GM10847 (cell line): ENCODE data around the gene VILL.

Experiments
- POLR2A ChIP-seq: IDR thresholded peaks from 2 replicates; pipeline ENCODE4 v1.6.1; 2011; ENCODE audit not compliant: insufficient read length; ENCODE audit errors: extremely low read depth

VILL gene

GRCh38 chr3:37974121-37975083 lies 16.2 kb upstream of the VILL start:
- no peak for TF ChIP-seq POLR2A

GRCh38 chr3:37979541-37980461 lies 10.8 kb upstream of the VILL start:
- TF ChIP-seq POLR2A = no peak

- TF ChIP-seq POLR2A = no peak
Measured at GRCh38 chr3:37980462-37981347, 9.9 kb upstream of the VILL start.

GRCh38 chr3:37981348-37981664 lies 9.3 kb upstream of the VILL start:
- TF ChIP-seq POLR2A = no peak

- no peak for TF ChIP-seq POLR2A
Measured at GRCh38 chr3:37982331-37982730, 8.3 kb upstream of the VILL start.

- TF ChIP-seq POLR2A = no peak
Measured at GRCh38 chr3:37984051-37984450, 6.5 kb upstream of the VILL start.

GRCh38 chr3:37984596-37984995 lies 6.0 kb upstream of the VILL start:
- TF ChIP-seq POLR2A = no peak

GRCh38 chr3:37985637-37986320 lies 4.8 kb upstream of the VILL start:
- TF ChIP-seq POLR2A = no peak

- TF ChIP-seq POLR2A = no peak
Measured at GRCh38 chr3:37986479-37987314, 3.9 kb upstream of the VILL start.

- no peak for TF ChIP-seq POLR2A
Measured at GRCh38 chr3:37987315-37987697, 3.3 kb upstream of the VILL start.

- TF ChIP-seq POLR2A = no peak
Measured at GRCh38 chr3:37987751-37988179, 2.8 kb upstream of the VILL start.

- no peak for TF ChIP-seq POLR2A
Measured at GRCh38 chr3:37988931-37989525, 1.6 kb upstream of the VILL start.

- no peak for TF ChIP-seq POLR2A
Measured at GRCh38 chr3:37989821-37990480, 635 bp upstream of the VILL start.

GRCh38 chr3:37991109-37991508 lies 523 bp downstream of the VILL start:
- TF ChIP-seq POLR2A = no peak
